ENCODE results near the gene GNG4. TPM values are rescaled to one million over a fixed set of nuclear protein-coding genes. Genes with fewer than 3 reads are reported as not detected.

GNG4 gene
- total RNA-seq, result under 0.01 and 0.29 TPM in 2 replicates

DNA sequence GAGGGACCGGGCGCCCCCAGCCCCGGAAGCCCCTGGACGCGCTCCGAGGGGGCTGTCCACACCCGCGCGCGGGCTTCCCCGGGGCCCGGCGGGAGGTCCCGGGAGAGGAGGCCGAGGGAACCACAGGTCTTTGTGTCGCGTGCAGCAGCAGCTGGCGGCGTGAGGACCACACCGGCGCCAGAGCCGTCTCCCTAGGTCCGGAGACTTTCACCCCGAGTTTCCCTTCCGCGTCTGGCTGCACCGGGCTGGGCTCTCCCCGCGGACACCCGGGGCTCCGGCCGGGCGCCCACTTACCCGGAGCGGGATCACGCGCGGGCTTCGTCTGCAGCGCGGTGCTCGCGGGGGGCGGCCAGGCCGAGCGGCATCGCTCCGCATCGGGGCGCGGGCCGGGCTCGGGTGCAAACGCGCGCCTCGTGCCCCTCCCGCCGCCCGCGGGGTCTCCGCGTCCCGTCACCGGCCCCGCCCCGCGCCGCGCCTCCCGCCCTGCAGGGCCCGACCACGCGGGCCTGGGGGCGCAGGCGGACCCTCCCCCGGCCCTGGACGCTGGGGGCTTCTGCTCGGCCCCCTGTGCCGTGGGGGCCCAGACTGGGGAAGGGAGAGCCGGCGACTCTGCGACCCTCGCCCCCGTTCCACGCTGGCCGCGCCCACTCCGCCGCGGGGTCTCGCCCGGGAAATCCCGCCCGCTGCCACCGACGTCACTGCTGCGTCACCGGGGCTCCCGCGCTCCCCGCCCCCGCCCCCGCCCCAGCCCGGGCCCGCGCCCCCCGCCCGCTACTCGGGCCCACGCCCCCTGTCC, at the start of gene GNG4:
TSS of gene GNG4 (minus strand) at position 417 of the 796 bp plus-strand sequence. CDS start 65,946 bp downstream, outside the sequence.
- DNase-seq (ENCODE audit: insufficient read length, low spot score, missing footprints), result peak; percentile 85
- H3K4me1 ChIP-seq (ENCODE audit: insufficient read depth, low read length), result peaks cover 7% of the 10 kb centered on the region
- H3K9me3 ChIP-seq (ENCODE audit: low read depth, low read length), result peaks cover under 1% of the 10 kb centered on the region
- H4K20me1 ChIP-seq (ENCODE audit: insufficient read depth, low read length), result no peaks in the 10 kb centered on the region
- H3K4me2 ChIP-seq (ENCODE audit: insufficient read depth, low read length), result peak within 1 kb of the TSS; percentile 79
- H3K4me3 ChIP-seq (ENCODE audit: insufficient read depth, low read length), result peak within 1 kb of the TSS; percentile 52
- H3K27ac ChIP-seq (ENCODE audit: low read depth, low read length), result no peak within 1 kb of the TSS
- no peaks in the 10 kb centered on the region for H3K36me3 ChIP-seq (ENCODE audit: insufficient read depth, low read length)
- TF ChIP-seq, protein P1, sequence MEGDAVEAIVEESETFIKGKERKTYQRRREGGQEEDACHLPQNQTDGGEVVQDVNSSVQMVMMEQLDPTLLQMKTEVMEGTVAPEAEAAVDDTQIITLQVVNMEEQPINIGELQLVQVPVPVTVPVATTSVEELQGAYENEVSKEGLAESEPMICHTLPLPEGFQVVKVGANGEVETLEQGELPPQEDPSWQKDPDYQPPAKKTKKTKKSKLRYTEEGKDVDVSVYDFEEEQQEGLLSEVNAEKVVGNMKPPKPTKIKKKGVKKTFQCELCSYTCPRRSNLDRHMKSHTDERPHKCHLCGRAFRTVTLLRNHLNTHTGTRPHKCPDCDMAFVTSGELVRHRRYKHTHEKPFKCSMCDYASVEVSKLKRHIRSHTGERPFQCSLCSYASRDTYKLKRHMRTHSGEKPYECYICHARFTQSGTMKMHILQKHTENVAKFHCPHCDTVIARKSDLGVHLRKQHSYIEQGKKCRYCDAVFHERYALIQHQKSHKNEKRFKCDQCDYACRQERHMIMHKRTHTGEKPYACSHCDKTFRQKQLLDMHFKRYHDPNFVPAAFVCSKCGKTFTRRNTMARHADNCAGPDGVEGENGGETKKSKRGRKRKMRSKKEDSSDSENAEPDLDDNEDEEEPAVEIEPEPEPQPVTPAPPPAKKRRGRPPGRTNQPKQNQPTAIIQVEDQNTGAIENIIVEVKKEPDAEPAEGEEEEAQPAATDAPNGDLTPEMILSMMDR (IDR thresholded peaks at IDR 0.05; ENCODE audit: extremely low read depth, low read depth, low read length), result no peak
- H3K27me3 ChIP-seq (ENCODE audit: insufficient read depth, low read length), result peaks cover 63% of the 10 kb centered on the region
- H3K79me2 ChIP-seq (ENCODE audit: insufficient read depth, low read length), result no peaks in the 10 kb centered on the region
- H2AFZ ChIP-seq (ENCODE audit: low read length), result peak within 1 kb of the TSS; percentile 10

DNA sequence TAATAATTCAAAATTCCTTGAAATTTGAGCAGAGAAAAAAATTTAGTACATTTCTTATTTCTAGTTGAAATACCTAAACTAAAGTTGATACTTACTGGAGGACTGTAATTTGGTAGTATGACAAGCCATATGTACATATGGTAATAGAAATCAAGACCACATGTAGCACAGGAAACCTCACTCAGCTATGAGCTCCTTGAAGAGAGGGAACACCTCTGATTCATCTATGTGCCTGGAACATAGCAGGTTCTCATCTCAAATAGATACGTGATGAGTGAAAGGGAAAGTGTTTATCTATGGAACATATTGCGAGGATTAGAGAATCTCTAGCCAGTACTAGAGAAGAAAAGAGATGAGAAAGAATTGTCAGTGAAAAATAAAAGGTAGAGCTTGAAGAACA, 47.9 kb upstream of the GNG4 start:
- no peak overlapping the region for H3K4me3 ChIP-seq (ENCODE audit: insufficient read depth, low read length)
- peaks cover 12% of the 10 kb centered on the region for H3K36me3 ChIP-seq (ENCODE audit: insufficient read depth, low read length)
- no peaks in the 10 kb centered on the region for H3K9me3 ChIP-seq (ENCODE audit: low read depth, low read length)
- peak; percentile 5 for DNase-seq (ENCODE audit: insufficient read length, low spot score, missing footprints)
- no peaks in the 10 kb centered on the region for H3K4me1 ChIP-seq (ENCODE audit: insufficient read depth, low read length)
- H3K27ac ChIP-seq (ENCODE audit: low read depth, low read length), result no peak overlapping the region
- no peaks in the 10 kb centered on the region for H3K79me2 ChIP-seq (ENCODE audit: insufficient read depth, low read length)
- H4K20me1 ChIP-seq (ENCODE audit: insufficient read depth, low read length), result no peaks in the 10 kb centered on the region
- H3K4me2 ChIP-seq (ENCODE audit: insufficient read depth, low read length), result no peak overlapping the region
- no peak overlapping the region for H2AFZ ChIP-seq (ENCODE audit: low read length)
- TF ChIP-seq, protein P1 (IDR thresholded peaks at IDR 0.05; ENCODE audit: extremely low read depth, low read depth, low read length), result no peak
- H3K27me3 ChIP-seq (ENCODE audit: insufficient read depth, low read length), result no peaks in the 10 kb centered on the region

DNA sequence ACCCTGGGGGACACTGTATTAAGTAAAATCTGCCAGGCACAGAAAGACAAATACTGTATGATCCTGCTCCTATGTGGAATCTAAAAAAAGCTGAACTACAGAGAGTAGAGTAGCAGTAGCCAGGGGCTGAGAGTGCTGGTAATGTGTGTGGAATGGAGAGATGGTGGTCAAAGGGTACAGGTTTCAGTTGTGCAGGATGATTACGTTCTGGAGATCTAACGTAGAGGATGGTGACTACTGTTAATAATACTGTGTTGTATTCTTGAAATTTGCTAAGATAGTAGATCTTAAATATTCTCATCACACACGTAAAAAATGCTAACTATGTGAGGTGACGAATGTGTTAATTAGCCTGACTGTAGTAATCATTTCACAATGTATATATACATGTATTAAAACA, 39.8 kb upstream of the GNG4 start:
- Histone ChIP-seq H3K36me3 (ENCODE audit: insufficient read depth, low read length) (peaks cover 10% of the 10 kb centered on the region), H2AFZ (ENCODE audit: low read length) (no peak overlapping the region), H3K9me3 (ENCODE audit: low read depth, low read length) (no peaks in the 10 kb centered on the region), H3K4me2 (ENCODE audit: insufficient read depth, low read length) (no peak overlapping the region), H3K4me1 (ENCODE audit: insufficient read depth, low read length) (no peaks in the 10 kb centered on the region), H3K4me3 (ENCODE audit: insufficient read depth, low read length) (no peak overlapping the region), H3K79me2 (ENCODE audit: insufficient read depth, low read length) (no peaks in the 10 kb centered on the region), H4K20me1 (ENCODE audit: insufficient read depth, low read length) (no peaks in the 10 kb centered on the region), H3K27ac (ENCODE audit: low read depth, low read length) (no peak overlapping the region), H3K27me3 (ENCODE audit: insufficient read depth, low read length) (no peaks in the 10 kb centered on the region)
- TF ChIP-seq, protein P1 (IDR thresholded peaks at IDR 0.05; ENCODE audit: extremely low read depth, low read depth, low read length), result no peak
- DNase-seq (ENCODE audit: insufficient read length, low spot score, missing footprints), result no peak

DNA sequence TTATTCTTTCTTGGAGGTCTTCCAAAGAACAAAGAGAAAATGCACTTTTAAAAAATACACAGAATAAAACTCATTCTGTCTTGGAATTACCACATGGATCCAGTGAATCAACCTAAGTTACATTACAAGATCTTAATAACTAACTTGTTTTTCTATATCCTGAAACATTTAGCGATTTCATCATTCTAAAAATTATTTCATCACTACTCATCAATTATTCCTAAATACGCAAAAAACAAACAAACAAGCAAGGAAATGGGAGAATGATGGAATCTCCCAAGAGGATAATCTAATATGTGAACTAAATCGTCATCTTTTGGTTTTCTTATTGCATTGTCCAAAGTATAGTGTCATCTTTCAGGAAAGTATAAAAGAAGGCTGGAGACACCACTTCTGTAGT, 38.5 kb upstream of the GNG4 start:
- H2AFZ ChIP-seq (ENCODE audit: low read length), result no peak overlapping the region
- no peaks in the 10 kb centered on the region for H4K20me1 ChIP-seq (ENCODE audit: insufficient read depth, low read length)
- no peak overlapping the region for H3K4me2 ChIP-seq (ENCODE audit: insufficient read depth, low read length)
- TF ChIP-seq, protein P1 (IDR thresholded peaks at IDR 0.05; ENCODE audit: extremely low read depth, low read depth, low read length), result no peak
- no peaks in the 10 kb centered on the region for H3K79me2 ChIP-seq (ENCODE audit: insufficient read depth, low read length)
- no peak for DNase-seq (ENCODE audit: insufficient read length, low spot score, missing footprints)
- no peak overlapping the region for H3K4me3 ChIP-seq (ENCODE audit: insufficient read depth, low read length)
- no peaks in the 10 kb centered on the region for H3K4me1 ChIP-seq (ENCODE audit: insufficient read depth, low read length)
- H3K9me3 ChIP-seq (ENCODE audit: low read depth, low read length), result no peaks in the 10 kb centered on the region
- no peaks in the 10 kb centered on the region for H3K27me3 ChIP-seq (ENCODE audit: insufficient read depth, low read length)
- H3K36me3 ChIP-seq (ENCODE audit: insufficient read depth, low read length), result peaks cover 10% of the 10 kb centered on the region
- no peak overlapping the region for H3K27ac ChIP-seq (ENCODE audit: low read depth, low read length)

Data from osteoblast (primary cell).